H9 (cell line): ENCODE measurements around the gene PCSK6. TPM values are rescaled to one million over a fixed set of nuclear protein-coding genes. Genes with fewer than 3 reads are reported as not detected.

Experiments used
- DNase-seq: peaks from one replicate; pipeline ENCODE4 v3.0.0-alpha.2; 2017
- H2AFZ ChIP-seq: one replicate; pipeline ENCODE4 v1.6.1; 2013; ENCODE audit warnings: mild to moderate bottlenecking, low read length, control low read depth, moderate library complexity
- H2AK5ac ChIP-seq: 2 replicates; pipeline ENCODE4 v1.6.1; 2013; ENCODE audit warnings: low read length, control low read depth, mixed read lengths; ENCODE audit not compliant: insufficient read length
- H2BK120ac ChIP-seq: one replicate; pipeline ENCODE4 v1.6.1; 2013; ENCODE audit warnings: low read depth, mild to moderate bottlenecking, low read length, control low read depth, inconsistent platforms; ENCODE audit not compliant: poor library complexity, severe bottlenecking
- H2BK12ac ChIP-seq: 2 replicates; pipeline ENCODE4 v1.6.1; 2013; ENCODE audit warnings: low read length, control low read depth, mixed read lengths, low read depth; ENCODE audit not compliant: insufficient read length
- H2BK15ac ChIP-seq: 2 replicates; pipeline ENCODE4 v1.6.1; 2013; ENCODE audit warnings: low read depth, low read length, control low read depth
- H2BK20ac ChIP-seq: one replicate; pipeline ENCODE4 v1.6.1; 2013; ENCODE audit warnings: low read depth, mild to moderate bottlenecking, low read length, control low read depth, inconsistent platforms; ENCODE audit not compliant: poor library complexity, severe bottlenecking
- H2BK5ac ChIP-seq: 2 replicates; pipeline ENCODE4 v1.6.1; 2013; ENCODE audit warnings: low read length, control low read depth, mixed read lengths; ENCODE audit not compliant: insufficient read length
- H3K14ac ChIP-seq: 2 replicates; pipeline ENCODE4 v1.6.1; 2013; ENCODE audit warnings: low read length, control low read depth; ENCODE audit not compliant: insufficient read depth
- H3K18ac ChIP-seq: 2 replicates; pipeline ENCODE4 v1.6.1; 2013; ENCODE audit warnings: low read depth, mild to moderate bottlenecking, mixed read lengths, low read length, control low read depth; ENCODE audit not compliant: insufficient read length
- H3K23ac ChIP-seq: 2 replicates; pipeline ENCODE4 v1.6.1; 2013; ENCODE audit warnings: low read length, control low read depth, mixed read lengths, low read depth; ENCODE audit not compliant: insufficient read length
- H3K23me2 ChIP-seq: 2 replicates; pipeline ENCODE4 v1.6.1; 2013; ENCODE audit warnings: low read depth, mild to moderate bottlenecking, mixed read lengths, low read length, control low read depth; ENCODE audit not compliant: insufficient read length, poor library complexity, severe bottlenecking
- H3K27ac ChIP-seq: 2 replicates; pipeline ENCODE4 v1.5.1; 2013; ENCODE audit warnings: low read length, control low read depth, mixed read lengths, low read depth; ENCODE audit not compliant: insufficient read length
- H3K27me3 ChIP-seq: 2 replicates; pipeline ENCODE4 v1.6.1; 2013; ENCODE audit warnings: low read length, control low read depth, inconsistent platforms; ENCODE audit not compliant: insufficient read depth
- H3K4ac ChIP-seq: 2 replicates; pipeline ENCODE4 v1.6.1; 2013; ENCODE audit warnings: low read depth, mild to moderate bottlenecking, control low read depth, inconsistent platforms, low read length, moderate library complexity
- H3K4me1 ChIP-seq: 2 replicates; pipeline ENCODE4 v1.6.1; 2013; ENCODE audit warnings: low read length, control low read depth, inconsistent platforms; ENCODE audit not compliant: insufficient read depth
- H3K4me2 ChIP-seq: 2 replicates; pipeline ENCODE4 v1.6.1; 2013; ENCODE audit warnings: low read length, control low read depth, mixed read lengths; ENCODE audit not compliant: insufficient read length, insufficient read depth
- H3K56ac ChIP-seq: 2 replicates; pipeline ENCODE4 v1.6.1; 2013; ENCODE audit warnings: low read depth, mild to moderate bottlenecking, mixed read lengths, low read length, control low read depth; ENCODE audit not compliant: insufficient read length
- H3K79me1 ChIP-seq: 2 replicates; pipeline ENCODE4 v1.6.1; 2013; ENCODE audit warnings: low read depth, mild to moderate bottlenecking, moderate library complexity, low read length, control low read depth, inconsistent platforms; ENCODE audit not compliant: insufficient read depth, poor library complexity, severe bottlenecking
- H3K79me2 ChIP-seq: 2 replicates; pipeline ENCODE4 v1.6.1; 2013; ENCODE audit warnings: low read length, control low read depth, inconsistent platforms; ENCODE audit not compliant: insufficient read depth
- H3K9ac ChIP-seq: 2 replicates; pipeline ENCODE4 v1.6.1; 2013; ENCODE audit warnings: low read length, control low read depth, mixed read lengths; ENCODE audit not compliant: insufficient read length; ENCODE audit errors: extremely low read depth
- H3K9me3 ChIP-seq: one replicate; pipeline ENCODE4 v1.6.1; 2013; ENCODE audit warnings: low read depth, low read length, inconsistent platforms; ENCODE audit not compliant: control insufficient read depth
- H3T11ph ChIP-seq: one replicate; pipeline ENCODE4 v1.6.1; 2013; ENCODE audit warnings: mild to moderate bottlenecking, low read length, control low read depth, inconsistent platforms
- H4K20me1 ChIP-seq: one replicate; pipeline ENCODE4 v1.6.1; 2013; ENCODE audit not compliant: control insufficient read depth, insufficient read length, insufficient read depth
- H4K5ac ChIP-seq: 2 replicates; pipeline ENCODE4 v1.6.1; 2013; ENCODE audit warnings: low read depth, mild to moderate bottlenecking, mixed read lengths, low read length, control low read depth; ENCODE audit not compliant: insufficient read length
- H4K8ac ChIP-seq: replicated peaks from 2 replicates; pipeline ENCODE4 v1.6.1; 2013; ENCODE audit warnings: low read length, control low read depth, mixed read lengths, low read depth; ENCODE audit not compliant: insufficient read length
- H4K91ac ChIP-seq: 2 replicates; pipeline ENCODE4 v1.6.1; 2013; ENCODE audit warnings: low read depth, mild to moderate bottlenecking, moderate library complexity, mixed read lengths, low read length, control low read depth; ENCODE audit not compliant: insufficient read length
- H3K27ac Mint-ChIP-seq, 3 experiments: 2 replicates in 2 of 3; 3 replicates in 1 of 3; pipeline ENCODE4 v1.8.0; 2020 to 2021; ENCODE audit warnings: mixed read lengths in 3 of 3, mild to moderate bottlenecking in 1 of 3, moderate library complexity in 1 of 3
- H3K27me3 Mint-ChIP-seq: 2 replicates; pipeline ENCODE4 v1.8.0; 2021; ENCODE audit warnings: low read depth, mild to moderate bottlenecking, moderate library complexity, mixed read lengths
- H3K36me3 Mint-ChIP-seq, 3 experiments: 2 replicates in 2 of 3; 3 replicates in 1 of 3; pipeline ENCODE4 v1.8.0; 2020 to 2021; ENCODE audit warnings: low read depth in 3 of 3, mixed read lengths in 3 of 3; ENCODE audit not compliant: insufficient read depth in 1 of 3
- H3K4me1 Mint-ChIP-seq, 2 experiments: 2 replicates each; pipeline ENCODE4 v1.8.0; 2020; ENCODE audit warnings: mixed read lengths in 2 of 2
- H3K4me3 Mint-ChIP-seq, 2 experiments: 2 replicates in 1 of 2; 3 replicates in 1 of 2; pipeline ENCODE4 v1.8.0; 2020 to 2021; ENCODE audit warnings: mild to moderate bottlenecking in 2 of 2, mixed read lengths in 2 of 2, moderate library complexity in 1 of 2
- H3K9me3 Mint-ChIP-seq, 2 experiments: 2 replicates in 1 of 2; 3 replicates in 1 of 2; pipeline ENCODE4 v1.8.0; 2020; ENCODE audit warnings: mild to moderate bottlenecking in 2 of 2, mixed read lengths in 2 of 2, moderate library complexity in 1 of 2
- CTCF ChIP-seq: fragments of 200-600 bp; sonication (generic); conservative IDR thresholded peaks from 3 replicates; pipeline ENCODE4 v1.8.0; 2021; ENCODE audit warnings: antibody characterized with exemption, mild to moderate bottlenecking
- WGBS: extraction: QIAGEN DNeasy Blood & Tissue Kit; methylation state at CpG from one replicate; pipeline ENCODE4 v1.1.7; 2013; ENCODE audit warnings: missing lambda C conversion rate, low lambda C conversion rate, mixed read lengths; ENCODE audit not compliant: insufficient read length; ENCODE audit errors: extremely low coverage; 5-methylcytosine and 5-hydroxymethylcytosine counted together
- total RNA-seq: library from RNA; stranded (reverse); gene quantifications from 2 replicates; pipeline ENCODE4 v1.2.1, GENCODE V29; 2021

Gene PCSK6
- total RNA-seq, 1 experiment from 2014 or later = 4.0 TPM

GRCh38 chr15:101481917-101482525 lies 7.5 kb downstream of the PCSK6 start:
- no peaks in the 10 kb centered on the region for H3K9me3 Mint-ChIP-seq
- H3K27me3 ChIP-seq = peaks cover under 1% of the 10 kb centered on the region; the same call in 1 of the 2 replicates
- H2BK5ac ChIP-seq = no peak overlapping the region
- TF ChIP-seq CTCF = no peak
- no peak overlapping the region for H3K56ac ChIP-seq
- H2BK20ac ChIP-seq = no peak overlapping the region
- no peaks in the 10 kb centered on the region for H3K23me2 ChIP-seq
- H2AK5ac ChIP-seq = no peak overlapping the region
- H3K79me2 ChIP-seq = no peaks in the 10 kb centered on the region
- no peak overlapping the region for H3K23ac ChIP-seq
- H4K91ac ChIP-seq = no peak overlapping the region
- peaks cover 24% of the 10 kb centered on the region for H3K27me3 Mint-ChIP-seq
- H2AFZ ChIP-seq = no peak overlapping the region
- no peak for DNase-seq
- H3K4me1 ChIP-seq = no peaks in the 10 kb centered on the region
- no peak overlapping the region for H3K14ac ChIP-seq
- no CpG with 5 or more reads among the region's 17 CpGs for WGBS
- no peak overlapping the region for H3K27ac Mint-ChIP-seq
- no peak overlapping the region for H3K4me3 Mint-ChIP-seq
- no peak overlapping the region for H2BK120ac ChIP-seq
- H4K5ac ChIP-seq = no peak overlapping the region
- no peak overlapping the region for H3K9ac ChIP-seq
- no peak overlapping the region for H3K27ac ChIP-seq
- no peak overlapping the region for H2BK15ac ChIP-seq
- no peak overlapping the region for H3K4me2 ChIP-seq
- no peaks in the 10 kb centered on the region for H3K9me3 ChIP-seq
- no peak overlapping the region for H2BK12ac ChIP-seq
- no peak overlapping the region for H3K18ac ChIP-seq
- no peaks in the 10 kb centered on the region; a peak in 1 of 7 replicates for H3K36me3 Mint-ChIP-seq
- H3K4me1 Mint-ChIP-seq = peaks cover 8 to 11% of the 10 kb centered on the region in 2 experiments; a peak in 3 of 4 replicates
- H3T11ph ChIP-seq = no peak overlapping the region
- H4K8ac ChIP-seq = no peak overlapping the region
- no peak overlapping the region for H3K4ac ChIP-seq
- no peaks in the 10 kb centered on the region for H4K20me1 ChIP-seq
- no peaks in the 10 kb centered on the region for H3K79me1 ChIP-seq
